Erythroblast (primary cell): ENCODE measurements around the gene FOXI3.

Experiments
- GATA1 ChIP-seq: IDR thresholded peaks from 2 replicates; pipeline ENCODE4 v1.6.1; 2011; ENCODE audit warnings: low read depth, mild to moderate bottlenecking, control low read depth, low read length, moderate library complexity
- POLR2A ChIP-seq: IDR thresholded peaks from 2 replicates; pipeline ENCODE4 v1.6.1; 2011; ENCODE audit warnings: mild to moderate bottlenecking, low read length

GRCh38 chr2:88464153-88464552 lies 11.7 kb upstream of the FOXI3 start:
- TF ChIP-seq POLR2A, result no peak
- TF ChIP-seq GATA1, result no peak
